CD4-positive, alpha-beta T cell (primary cell): ENCODE data around the gene ARL2BP. TPM values are rescaled to one million over a fixed set of nuclear protein-coding genes. Genes with fewer than 3 reads are reported as not detected.

ENCODE experiments used
- ATAC-seq: fragments of 200-7000 bp; cut with Tn5 transposase; one replicate; pipeline ENCODE4 v1.10.0; 2022; ENCODE audit warnings: mild to moderate bottlenecking; ENCODE audit not compliant: poor library complexity
- CTCF ChIA-PET: fragments of 350-600 bp; sonication (Branson Sonifier 250); formaldehyde crosslinking; loops from one replicate; lab custom pipeline; 2021; ENCODE audit warnings: antibody characterized with exemption, inconsistent platforms; lab: Charles Lee
- POLR2A ChIA-PET: fragments of 350-600 bp; sonication (Branson Sonifier 250); formaldehyde crosslinking; loops from one replicate; lab custom pipeline; 2021; ENCODE audit warnings: antibody characterized with exemption, inconsistent platforms; lab: Charles Lee
- DNase-seq, 14 experiments: peaks; one replicate each; pipeline ENCODE4 v3.0.0-alpha.2; 2013 to 2020; ENCODE audit warnings: mixed read lengths in 2 of 14
- H3K27ac ChIP-seq, 2 donors: one replicate each; pipeline versions ENCODE4 v1.5.1 to v1.7.0; 2013; ENCODE audit warnings: low read length in 2 of 2, low read depth in 1 of 2, mild to moderate bottlenecking in 1 of 2
- H3K27me3 ChIP-seq, 2 experiments: 1 replicate in 1 of 2; 2 replicates in 1 of 2; pipeline versions ENCODE4 v1.6.1 to v1.7.0; 2013; ENCODE audit warnings: low read length in 2 of 2, control low read depth in 1 of 2, mild to moderate bottlenecking in 1 of 2, moderate library complexity in 1 of 2; ENCODE audit not compliant: insufficient read depth in 2 of 2, control insufficient read depth in 1 of 2
- H3K36me3 ChIP-seq: one replicate; pipeline ENCODE4 v1.6.1; 2013; ENCODE audit warnings: low read length, control low read depth; ENCODE audit not compliant: insufficient read depth
- H3K4me1 ChIP-seq: one replicate; pipeline ENCODE4 v1.6.1; 2013; ENCODE audit warnings: low read length, control low read depth; ENCODE audit not compliant: insufficient read depth
- H3K4me3 ChIP-seq: one replicate; pipeline ENCODE4 v1.5.1; 2013; ENCODE audit warnings: mild to moderate bottlenecking, low read length, moderate library complexity
- H3K9me3 ChIP-seq, 2 experiments: 1 replicate in 1 of 2; 2 replicates in 1 of 2; pipeline versions ENCODE4 v1.6.1 to v1.7.0; 2013; ENCODE audit warnings: low read length in 2 of 2, mild to moderate bottlenecking in 2 of 2, control low read depth in 1 of 2, moderate library complexity in 1 of 2; ENCODE audit not compliant: control insufficient read depth in 1 of 2, insufficient read depth in 1 of 2
- H3K27ac Mint-ChIP-seq: one replicate; pipeline ENCODE4 v1.8.0; 2020; ENCODE audit warnings: mixed read lengths
- H3K27me3 Mint-ChIP-seq: one replicate; pipeline ENCODE4 v1.8.0; 2021; ENCODE audit warnings: mixed read lengths
- H3K36me3 Mint-ChIP-seq: one replicate; pipeline ENCODE4 v1.8.0; 2021; ENCODE audit warnings: low read depth, mixed read lengths
- H3K4me1 Mint-ChIP-seq: one replicate; pipeline ENCODE4 v1.8.0; 2021; ENCODE audit warnings: low read depth, mixed read lengths
- H3K4me3 Mint-ChIP-seq: one replicate; pipeline ENCODE4 v1.8.0; 2020; ENCODE audit warnings: mild to moderate bottlenecking, mixed read lengths
- H3K9me3 Mint-ChIP-seq: one replicate; pipeline ENCODE4 v1.8.0; 2020; ENCODE audit warnings: mixed read lengths
- intact Hi-C, 2 experiments: fragments of 100-400 bp; cut with DNase I in 1 of 2; cut with micrococcal nuclease in 1 of 2; formaldehyde crosslinking; loops; one replicate each; pipeline versions ENCODE4 v1.15.1 to v1.9.0; 2023 to 2025; cut with DNase I, micrococcal nuclease
- total RNA-seq, 174 experiments: library from RNA in 2 of 174; stranded (reverse) in 2 of 174; gene quantifications; one replicate each; pipeline ENCODE4 v1.2.3 and lab custom pipeline; 2021 to 2026
- TF ChIP-seq, protein P1 (sequence below): fragments of 200-600 bp; IDR thresholded peaks from one replicate; pipeline ENCODE4 v1.8.0; 2022; ENCODE audit warnings: antibody characterized with exemption, mild to moderate bottlenecking

Gene ARL2BP
- total RNA-seq, 2 experiments from 2014 or later, result 32.4 to 35.6 TPM

GRCh38 chr16:57252148-57252721 lies 7.2 kb downstream of the ARL2BP start:
- no peak overlapping the region for H3K4me3 Mint-ChIP-seq
- CTCF ChIA-PET, result no interaction called here
- H3K36me3 ChIP-seq, result peaks cover 67% of the 10 kb centered on the region

GRCh38 chr16:57253466-57253865 lies 8.4 kb downstream of the ARL2BP start:
- H3K27me3 Mint-ChIP-seq, result no peaks in the 10 kb centered on the region
- POLR2A ChIA-PET, result no interaction called here
- intact Hi-C loops, result no loop called here

More at GRCh38 chr16:57252148-57252721, 7.2 kb downstream of the ARL2BP start:
- Histone ChIP-seq H3K27ac (no peak overlapping the region), H3K9me3 (no peaks in the 10 kb centered on the region), H3K4me3 (no peak overlapping the region), H3K27me3 (no peaks in the 10 kb centered on the region), H3K4me1 (no peaks in the 10 kb centered on the region)
- Mint-ChIP-seq H3K9me3 (no peaks in the 10 kb centered on the region), H3K36me3 (peaks cover 84% of the 10 kb centered on the region), H3K27ac (no peak overlapping the region), H3K4me1 (no peaks in the 10 kb centered on the region), H3K27me3 (no peaks in the 10 kb centered on the region)
- POLR2A ChIA-PET, result no interaction called here
- DNase-seq (no peak), ATAC-seq (no peak)
- intact Hi-C loops, result no loop called here
- TF ChIP-seq, protein P1, sequence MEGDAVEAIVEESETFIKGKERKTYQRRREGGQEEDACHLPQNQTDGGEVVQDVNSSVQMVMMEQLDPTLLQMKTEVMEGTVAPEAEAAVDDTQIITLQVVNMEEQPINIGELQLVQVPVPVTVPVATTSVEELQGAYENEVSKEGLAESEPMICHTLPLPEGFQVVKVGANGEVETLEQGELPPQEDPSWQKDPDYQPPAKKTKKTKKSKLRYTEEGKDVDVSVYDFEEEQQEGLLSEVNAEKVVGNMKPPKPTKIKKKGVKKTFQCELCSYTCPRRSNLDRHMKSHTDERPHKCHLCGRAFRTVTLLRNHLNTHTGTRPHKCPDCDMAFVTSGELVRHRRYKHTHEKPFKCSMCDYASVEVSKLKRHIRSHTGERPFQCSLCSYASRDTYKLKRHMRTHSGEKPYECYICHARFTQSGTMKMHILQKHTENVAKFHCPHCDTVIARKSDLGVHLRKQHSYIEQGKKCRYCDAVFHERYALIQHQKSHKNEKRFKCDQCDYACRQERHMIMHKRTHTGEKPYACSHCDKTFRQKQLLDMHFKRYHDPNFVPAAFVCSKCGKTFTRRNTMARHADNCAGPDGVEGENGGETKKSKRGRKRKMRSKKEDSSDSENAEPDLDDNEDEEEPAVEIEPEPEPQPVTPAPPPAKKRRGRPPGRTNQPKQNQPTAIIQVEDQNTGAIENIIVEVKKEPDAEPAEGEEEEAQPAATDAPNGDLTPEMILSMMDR, result no peak

GRCh38 chr16:57255686-57256415 lies 10.8 kb downstream of the ARL2BP start:
- ATAC-seq, result no peak
- H3K36me3 ChIP-seq, result peaks cover 42% of the 10 kb centered on the region
- no peaks in the 10 kb centered on the region for H3K27me3 ChIP-seq
- no peak overlapping the region for H3K27ac Mint-ChIP-seq
- ChIA-PET POLR2A (interaction anchor here (1.5 kb wide), 1 partner anchor 10 kb away, joined by 3 read pairs; no protein-coding TSS in a partner anchor), CTCF (interaction anchor here (0.6 kb wide), 1 partner anchor 11 kb away, joined by 8 read pairs; no protein-coding TSS in a partner anchor)
- H3K27me3 Mint-ChIP-seq, result no peaks in the 10 kb centered on the region
- H3K4me1 Mint-ChIP-seq, result peaks cover 11% of the 10 kb centered on the region
- H3K4me1 ChIP-seq, result peaks cover 15% of the 10 kb centered on the region
- no peak for DNase-seq
- H3K4me3 ChIP-seq, result no peak overlapping the region
- no peaks in the 10 kb centered on the region for H3K9me3 Mint-ChIP-seq
- intact Hi-C loops, result no loop called here
- H3K9me3 ChIP-seq, result no peaks in the 10 kb centered on the region
- TF ChIP-seq, protein P1, result no peak
- no peak overlapping the region for H3K27ac ChIP-seq
- no peak overlapping the region for H3K4me3 Mint-ChIP-seq
- H3K36me3 Mint-ChIP-seq, result peaks cover 56% of the 10 kb centered on the region

More at GRCh38 chr16:57253466-57253865, 8.4 kb downstream of the ARL2BP start:
- Histone ChIP-seq H3K27me3 (no peaks in the 10 kb centered on the region), H3K4me3 (no peak overlapping the region), H3K27ac (no peak overlapping the region), H3K9me3 (no peaks in the 10 kb centered on the region), H3K4me1 (no peaks in the 10 kb centered on the region), H3K36me3 (peaks cover 65% of the 10 kb centered on the region)
- CTCF ChIA-PET, result no interaction called here
- DNase-seq, result no peak
- no peaks in the 10 kb centered on the region for H3K4me1 Mint-ChIP-seq
- no peak for ATAC-seq
- TF ChIP-seq, protein P1, result no peak
- no peaks in the 10 kb centered on the region for H3K9me3 Mint-ChIP-seq
- H3K27ac Mint-ChIP-seq, result no peak overlapping the region
- no peak overlapping the region for H3K4me3 Mint-ChIP-seq
- peaks cover 75% of the 10 kb centered on the region for H3K36me3 Mint-ChIP-seq
